Measurements from ENCODE around the gene TUBB4A. TPM values are rescaled to one million over a fixed set of nuclear protein-coding genes. Genes with fewer than 3 reads are reported as not detected.

TUBB4A gene
- total RNA-seq, 3 donors from 2014 or later: 0.48 TPM; not detected in 2

- no peak overlapping the region for H3K4me3 ChIP-seq
- H3K27ac ChIP-seq: no peak overlapping the region
- intact Hi-C loops (cut with DNase I; ENCODE audit: low total_unique reads): loop anchor here (1.0 kb wide), 1 partner anchor 20 kb away; no protein-coding TSS in a partner anchor
- no peaks in the 10 kb centered on the region for H3K9me3 ChIP-seq
- TF ChIP-seq POLR2A (IDR thresholded peaks at IDR 0.05): no peak
- TF ChIP-seq CTCF (IDR thresholded peaks at IDR 0.05): no peak
- TF ChIP-seq POLR2AphosphoS5 (IDR thresholded peaks at IDR 0.05): no peak
- H3K4me1 ChIP-seq: no peaks in the 10 kb centered on the region
- H3K36me3 ChIP-seq: no peaks in the 10 kb centered on the region
- no peak for DNase-seq (ENCODE audit: low spot score in 2 of 2)
- H3K27me3 ChIP-seq: no peaks in the 10 kb centered on the region
Measured at GRCh38 chr19:6522712-6523111, 20.6 kb upstream of the TUBB4A start.

- Histone ChIP-seq H3K9me3 (no peaks in the 10 kb centered on the region), H3K36me3 (no peaks in the 10 kb centered on the region), H3K27ac (no peak overlapping the region), H3K27me3 (no peaks in the 10 kb centered on the region), H3K4me3 (no peak overlapping the region), H3K4me1 (no peaks in the 10 kb centered on the region)
- no peak for DNase-seq (ENCODE audit: low spot score in 2 of 2)
- intact Hi-C loops (cut with DNase I; ENCODE audit: low total_unique reads): no loop called here
- TF ChIP-seq POLR2AphosphoS5 (IDR thresholded peaks at IDR 0.05): no peak
Measured at GRCh38 chr19:6521718-6522646, 19.9 kb upstream of the TUBB4A start.

GRCh38 chr19:6519289-6519688 is 17.2 kb upstream of the TUBB4A start:
- Histone ChIP-seq H3K9me3 (no peaks in the 10 kb centered on the region), H3K27me3 (no peaks in the 10 kb centered on the region), H3K27ac (no peak overlapping the region), H3K4me1 (no peaks in the 10 kb centered on the region), H3K36me3 (no peaks in the 10 kb centered on the region), H3K4me3 (no peak overlapping the region)
- DNase-seq (ENCODE audit: low spot score in 2 of 2): no peak
- TF ChIP-seq POLR2AphosphoS5 (IDR thresholded peaks at IDR 0.05) (no peak), POLR2A (IDR thresholded peaks at IDR 0.05) (no peak), CTCF (IDR thresholded peaks at IDR 0.05) (no peak)
- intact Hi-C loops (cut with DNase I; ENCODE audit: low total_unique reads): no loop called here

- H3K36me3 ChIP-seq: no peaks in the 10 kb centered on the region
- H3K4me3 ChIP-seq: no peak overlapping the region
- H3K4me1 ChIP-seq: no peaks in the 10 kb centered on the region
- no peak overlapping the region for H3K27ac ChIP-seq
- DNase-seq (ENCODE audit: low spot score in 2 of 2): no peak
- H3K27me3 ChIP-seq: no peaks in the 10 kb centered on the region
- H3K9me3 ChIP-seq: no peaks in the 10 kb centered on the region
- intact Hi-C loops (cut with DNase I; ENCODE audit: low total_unique reads): no loop called here
- no peak for TF ChIP-seq CTCF (IDR thresholded peaks at IDR 0.05)
- TF ChIP-seq POLR2A (IDR thresholded peaks at IDR 0.05): no peak
- no peak for TF ChIP-seq POLR2AphosphoS5 (IDR thresholded peaks at IDR 0.05)
Measured at GRCh38 chr19:6518145-6518911, 16.2 kb upstream of the TUBB4A start.

GRCh38 chr19:6516659-6517291 is 14.7 kb upstream of the TUBB4A start:
- Histone ChIP-seq H3K36me3 (no peaks in the 10 kb centered on the region), H3K4me1 (no peaks in the 10 kb centered on the region), H3K4me3 (peak overlapping the region; percentile 52 to 87 (median 71)), H3K27ac (peak overlapping the region; percentile 60 to 75), H3K9me3 (no peaks in the 10 kb centered on the region), H3K27me3 (no peaks in the 10 kb centered on the region)
- intact Hi-C loops (cut with DNase I; ENCODE audit: low total_unique reads): no loop called here
- peak; percentile 68 to 86 for DNase-seq (ENCODE audit: low spot score in 2 of 2)
- TF ChIP-seq POLR2AphosphoS5 (IDR thresholded peaks at IDR 0.05): peak in 2 of 3 donors; percentile 15 to 22
- peak; percentile 87 to 96 (median 91) for TF ChIP-seq CTCF (IDR thresholded peaks at IDR 0.05)
- no peak for TF ChIP-seq POLR2A (IDR thresholded peaks at IDR 0.05)
